HUES6 (cell line): ENCODE results near the gene STXBP1.
"Not testable (repeated sequence)": the region's sequence is repeated elsewhere in the genome, so short reads cannot be mapped to it uniquely, and the experiment has no call there.

Source experiments
- H3K27ac ChIP-seq: 2 replicates; pipeline ENCODE4 v1.7.0; 2013; ENCODE audit warnings: low read depth, mild to moderate bottlenecking, low read length, inconsistent platforms
- H3K27me3 ChIP-seq: 2 replicates; pipeline ENCODE4 v1.6.1; 2013; ENCODE audit warnings: low read length; ENCODE audit not compliant: control insufficient read depth, insufficient read depth
- H3K36me3 ChIP-seq: 2 replicates; pipeline ENCODE4 v1.6.1; 2013; ENCODE audit warnings: low read length; ENCODE audit not compliant: control insufficient read depth, insufficient read depth
- H3K4me1 ChIP-seq: 2 replicates; pipeline ENCODE4 v1.6.1; 2013; ENCODE audit warnings: low read length; ENCODE audit not compliant: control insufficient read depth, insufficient read depth
- H3K4me3 ChIP-seq: 2 replicates; pipeline ENCODE4 v1.5.1; 2013; ENCODE audit warnings: low read depth, low read length
- H3K9ac ChIP-seq: one replicate; pipeline ENCODE4 v1.6.1; 2013; ENCODE audit warnings: mild to moderate bottlenecking, low read length
- H3K9me3 ChIP-seq: 2 replicates; pipeline ENCODE4 v1.6.1; 2013; ENCODE audit warnings: low read depth, low read length; ENCODE audit not compliant: control insufficient read depth, insufficient read depth

STXBP1 gene

DNA sequence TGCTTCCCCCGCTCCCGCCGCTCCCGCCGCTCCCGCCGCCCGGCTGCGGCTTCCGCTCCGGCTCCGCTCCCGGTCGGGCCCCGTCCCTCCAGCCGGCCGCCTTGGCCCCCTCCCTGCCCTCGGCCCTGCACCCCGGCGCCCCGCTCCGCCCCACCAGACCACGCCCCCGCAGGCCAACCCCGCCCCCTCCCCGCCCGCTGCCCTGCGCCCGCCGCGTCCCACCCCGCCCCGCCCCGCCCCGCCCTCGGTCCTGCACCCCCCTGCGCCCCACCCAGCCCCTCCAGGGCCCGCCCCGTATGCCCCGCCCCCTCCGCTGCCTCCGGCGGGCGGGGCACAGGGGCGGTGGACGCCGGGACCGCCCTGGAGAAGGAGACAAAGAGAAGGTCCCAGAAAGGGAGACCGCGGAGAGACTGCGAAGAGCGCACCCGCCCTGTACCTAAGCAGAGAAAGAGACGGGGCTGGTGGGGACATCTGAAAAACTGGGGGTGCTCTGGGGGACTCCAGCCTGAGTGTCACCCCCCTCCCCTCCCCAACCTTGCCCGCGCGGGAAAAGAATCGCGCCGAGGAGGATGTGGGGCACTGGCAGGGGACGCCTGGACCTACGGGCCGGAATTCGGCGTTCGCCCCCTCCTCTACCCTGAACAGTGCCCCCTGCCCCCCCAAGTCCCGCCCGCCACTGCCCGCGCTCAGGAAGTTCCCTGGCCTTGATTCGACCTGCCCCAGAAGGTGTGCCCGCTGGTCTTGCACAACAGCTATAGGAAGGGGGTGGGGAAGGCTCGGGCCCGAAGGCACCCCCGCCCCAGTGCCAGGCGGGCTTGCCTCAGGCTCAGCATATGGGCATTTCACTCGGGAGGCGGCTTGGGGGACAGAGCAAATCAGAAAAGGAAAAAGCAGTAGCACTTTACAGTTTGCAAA is 42.8 kb upstream of the STXBP1 start:
- peaks cover 27% of the 10 kb centered on the region for H3K4me1 ChIP-seq
- H3K27ac ChIP-seq = peak overlapping the region; percentile 65
- peak overlapping the region; percentile 80 for H3K4me3 ChIP-seq
- H3K27me3 ChIP-seq = peaks cover 12% of the 10 kb centered on the region
- peak overlapping the region; percentile 70 for H3K9ac ChIP-seq
- no peaks in the 10 kb centered on the region for H3K9me3 ChIP-seq
- no peaks in the 10 kb centered on the region for H3K36me3 ChIP-seq

- Histone ChIP-seq H3K4me1 (peaks cover 31% of the 10 kb centered on the region), H3K27me3 (peaks cover 12% of the 10 kb centered on the region), H3K36me3 (no peaks in the 10 kb centered on the region), H3K9me3 (no peaks in the 10 kb centered on the region), H3K9ac (peak overlapping the region; percentile 59), H3K27ac (0 out of 2 replicates have a peak overlapping the region, but pooled peaks have one; percentile 65), H3K4me3 (peak overlapping the region; percentile 76)
Observed at GRCh38 chr9:127569886-127570401, 42.1 kb upstream of the STXBP1 start.

GRCh38 chr9:127570533-127571111 is 41.5 kb upstream of the STXBP1 start:
- H3K27me3 ChIP-seq = peaks cover 12% of the 10 kb centered on the region
- no peak overlapping the region for H3K27ac ChIP-seq
- peaks cover 31% of the 10 kb centered on the region for H3K4me1 ChIP-seq
- H3K36me3 ChIP-seq = no peaks in the 10 kb centered on the region
- H3K9ac ChIP-seq = no peak overlapping the region
- H3K9me3 ChIP-seq = no peaks in the 10 kb centered on the region
- no peak overlapping the region for H3K4me3 ChIP-seq

DNA sequence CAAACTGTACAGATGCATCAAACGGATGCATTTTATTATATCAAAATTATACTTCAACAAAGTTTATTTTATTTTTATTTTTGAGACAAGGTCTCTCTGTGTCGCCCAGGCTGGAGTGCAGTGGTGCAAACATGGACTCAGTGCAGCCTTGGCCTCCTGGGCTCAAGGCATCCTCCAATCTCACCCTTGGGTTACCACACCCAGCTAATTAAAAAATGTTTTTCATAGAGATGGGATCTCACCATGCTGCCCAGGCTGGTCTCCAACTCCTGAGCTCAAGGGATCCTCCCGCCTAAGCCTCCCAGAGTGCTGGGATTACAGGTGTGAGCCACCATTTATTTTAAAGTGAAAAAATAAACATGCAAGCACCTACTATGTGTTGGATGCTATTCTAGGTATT is 40.1 kb upstream of the STXBP1 start:
- peaks cover 12% of the 10 kb centered on the region for H3K27me3 ChIP-seq
- no peak overlapping the region for H3K27ac ChIP-seq
- no peaks in the 10 kb centered on the region for H3K36me3 ChIP-seq
- no peaks in the 10 kb centered on the region for H3K9me3 ChIP-seq
- H3K4me3 ChIP-seq = no peak overlapping the region
- no peak overlapping the region for H3K9ac ChIP-seq
- peaks cover 22% of the 10 kb centered on the region for H3K4me1 ChIP-seq

DNA sequence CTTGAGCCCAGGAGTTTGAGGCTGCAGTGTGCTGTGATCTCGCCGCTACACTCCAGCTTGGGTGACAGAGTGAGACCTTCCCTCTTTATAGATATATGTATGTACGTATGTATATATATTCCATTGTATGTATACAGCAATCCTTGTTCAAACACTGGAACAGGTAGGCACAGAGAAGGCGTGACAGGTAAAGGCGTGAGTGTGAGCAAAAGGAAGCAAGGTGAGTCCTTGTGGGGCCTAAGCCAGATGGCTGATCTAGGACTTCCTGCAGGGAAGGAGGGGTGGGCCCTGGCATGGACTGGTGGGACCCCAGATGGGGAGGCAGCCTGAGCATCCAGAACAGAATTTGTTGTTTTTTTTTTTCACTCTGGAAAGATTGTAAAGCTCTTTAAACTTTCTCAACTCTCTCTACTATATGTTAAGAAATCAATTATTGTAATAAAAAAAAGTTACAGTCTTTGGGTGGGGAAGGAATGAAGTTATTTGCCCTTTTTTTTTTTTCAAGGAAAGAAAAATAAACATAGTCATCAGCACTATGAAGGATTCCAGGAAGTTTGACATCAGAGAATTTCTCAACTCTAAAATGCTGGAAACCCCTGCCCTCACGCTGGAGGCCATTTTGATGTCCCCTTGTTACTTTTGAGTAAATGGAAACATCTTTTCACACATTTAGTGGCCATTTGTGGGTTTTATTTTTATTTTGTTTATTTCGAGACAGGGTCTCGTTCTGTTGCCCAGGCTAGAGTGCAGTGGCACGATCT is 38.9 kb upstream of the STXBP1 start:
- peaks cover 12% of the 10 kb centered on the region for H3K27me3 ChIP-seq
- H3K9me3 ChIP-seq = no peaks in the 10 kb centered on the region
- H3K4me1 ChIP-seq = peaks cover 13% of the 10 kb centered on the region
- no peaks in the 10 kb centered on the region for H3K36me3 ChIP-seq
- no peak overlapping the region for H3K27ac ChIP-seq
- no peak overlapping the region for H3K9ac ChIP-seq
- H3K4me3 ChIP-seq = no peak overlapping the region

GRCh38 chr9:127574072-127574993 is 37.7 kb upstream of the STXBP1 start:
- no peaks in the 10 kb centered on the region for H3K36me3 ChIP-seq
- no peak overlapping the region for H3K27ac ChIP-seq
- peaks cover 12% of the 10 kb centered on the region for H3K27me3 ChIP-seq
- no peak overlapping the region for H3K9ac ChIP-seq
- no peaks in the 10 kb centered on the region for H3K9me3 ChIP-seq
- H3K4me1 ChIP-seq = peaks cover 21% of the 10 kb centered on the region
- H3K4me3 ChIP-seq = no peak overlapping the region

- H3K9me3 ChIP-seq = no peaks in the 10 kb centered on the region
- no peak overlapping the region for H3K4me3 ChIP-seq
- peaks cover 18% of the 10 kb centered on the region for H3K4me1 ChIP-seq
- H3K36me3 ChIP-seq = no peaks in the 10 kb centered on the region
- no peaks in the 10 kb centered on the region for H3K27me3 ChIP-seq
- H3K27ac ChIP-seq = no peak overlapping the region
- H3K9ac ChIP-seq = no peak overlapping the region
Observed at GRCh38 chr9:127575875-127576778, 36.0 kb upstream of the STXBP1 start.

- H3K4me1 ChIP-seq = peaks cover 18% of the 10 kb centered on the region
Observed at GRCh38 chr9:127577194-127577593, 34.9 kb upstream of the STXBP1 start.

DNA sequence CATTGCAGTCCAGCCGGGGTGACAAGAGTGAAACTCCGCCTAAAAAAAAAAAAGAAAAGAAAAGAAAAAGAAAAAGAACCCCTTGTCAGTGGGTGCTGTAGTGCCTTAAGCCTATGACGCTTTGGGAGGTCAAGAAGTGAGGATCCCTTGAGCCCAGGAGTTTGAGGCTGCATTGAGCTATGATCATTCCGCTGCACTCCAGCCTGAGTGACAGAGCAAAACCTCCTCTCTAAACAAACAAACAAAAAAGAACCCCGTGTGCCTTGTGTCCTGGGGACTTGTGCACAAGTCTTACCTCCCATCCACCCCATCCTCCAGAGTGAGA is 33.5 kb upstream of the STXBP1 start:
- peak overlapping the region; percentile 17 for H3K9ac ChIP-seq
- no peaks in the 10 kb centered on the region for H3K36me3 ChIP-seq
- H3K9me3 ChIP-seq = no peaks in the 10 kb centered on the region
- peaks cover 18% of the 10 kb centered on the region for H3K4me1 ChIP-seq
- no peak overlapping the region for H3K27ac ChIP-seq
- no peak overlapping the region; the same call in 1 of the 2 replicates for H3K4me3 ChIP-seq
- H3K27me3 ChIP-seq = no peaks in the 10 kb centered on the region

More at GRCh38 chr9:127577194-127577593, 34.9 kb upstream of the STXBP1 start:
- not testable (repeated sequence) for H3K9ac ChIP-seq, H3K4me3 ChIP-seq, H3K9me3 ChIP-seq, H3K27ac ChIP-seq, H3K36me3 ChIP-seq, H3K27me3 ChIP-seq
